ENCODE results near the gene DDA1. TPM values are rescaled to one million over a fixed set of nuclear protein-coding genes. Genes with fewer than 3 reads are reported as not detected.

DDA1 gene
- total and polyA plus RNA-seq, 2 of the 13 experiments (the other 11 are each of a cell fraction or from before 2014, with no cell fraction given), result 24.5 to 26.0 TPM

DNA sequence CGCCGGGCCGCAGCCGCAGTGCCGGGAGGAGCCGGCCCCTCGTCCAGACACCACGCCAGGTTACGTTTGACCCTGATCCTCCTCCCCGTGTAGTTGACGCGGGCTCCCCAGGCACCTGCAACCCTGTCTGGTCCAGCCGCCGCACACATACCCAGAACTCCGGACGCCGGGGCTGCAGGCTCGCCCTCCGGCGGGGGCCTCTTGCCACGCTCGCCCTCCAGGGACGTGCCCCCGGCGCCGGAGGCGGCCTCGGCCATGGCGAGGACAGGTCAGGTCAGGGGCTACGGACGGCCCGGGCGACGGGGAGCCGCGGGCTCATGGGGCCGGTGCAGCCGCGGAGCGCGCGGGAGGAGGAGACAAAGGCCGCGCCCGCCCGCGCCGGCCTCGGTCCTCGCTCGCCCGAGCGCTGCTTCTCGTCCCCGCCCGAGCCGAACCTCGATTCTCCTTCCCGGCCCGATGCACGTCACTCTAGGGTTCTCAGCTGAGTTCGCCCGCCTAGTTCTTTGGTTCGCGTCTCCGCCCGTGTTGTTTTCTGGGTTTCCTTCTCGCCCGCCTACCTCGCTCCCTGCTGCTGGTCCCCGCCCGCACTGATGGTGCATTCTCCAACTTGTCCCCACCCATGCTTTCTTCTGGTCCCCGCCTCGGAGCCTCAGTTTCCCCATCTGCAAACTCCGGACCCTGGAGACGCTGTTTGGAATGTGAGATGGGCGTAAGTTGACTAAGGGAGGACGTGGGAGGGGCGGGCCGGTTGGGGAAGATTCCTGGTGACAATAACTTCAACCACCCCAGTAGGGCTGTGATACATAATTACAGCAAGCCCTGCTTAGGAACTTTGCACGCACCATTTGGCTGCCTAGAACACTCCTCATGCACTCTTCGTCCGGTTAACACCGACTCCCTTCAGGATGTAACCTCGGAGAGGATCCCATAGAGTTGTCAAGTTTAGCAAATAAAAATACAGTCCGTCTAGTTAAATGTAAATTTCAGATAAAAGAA, 25.3 kb downstream of the DDA1 start, which contains the start of gene ANO8 (continued):
- TF ChIP-seq, protein P1, sequence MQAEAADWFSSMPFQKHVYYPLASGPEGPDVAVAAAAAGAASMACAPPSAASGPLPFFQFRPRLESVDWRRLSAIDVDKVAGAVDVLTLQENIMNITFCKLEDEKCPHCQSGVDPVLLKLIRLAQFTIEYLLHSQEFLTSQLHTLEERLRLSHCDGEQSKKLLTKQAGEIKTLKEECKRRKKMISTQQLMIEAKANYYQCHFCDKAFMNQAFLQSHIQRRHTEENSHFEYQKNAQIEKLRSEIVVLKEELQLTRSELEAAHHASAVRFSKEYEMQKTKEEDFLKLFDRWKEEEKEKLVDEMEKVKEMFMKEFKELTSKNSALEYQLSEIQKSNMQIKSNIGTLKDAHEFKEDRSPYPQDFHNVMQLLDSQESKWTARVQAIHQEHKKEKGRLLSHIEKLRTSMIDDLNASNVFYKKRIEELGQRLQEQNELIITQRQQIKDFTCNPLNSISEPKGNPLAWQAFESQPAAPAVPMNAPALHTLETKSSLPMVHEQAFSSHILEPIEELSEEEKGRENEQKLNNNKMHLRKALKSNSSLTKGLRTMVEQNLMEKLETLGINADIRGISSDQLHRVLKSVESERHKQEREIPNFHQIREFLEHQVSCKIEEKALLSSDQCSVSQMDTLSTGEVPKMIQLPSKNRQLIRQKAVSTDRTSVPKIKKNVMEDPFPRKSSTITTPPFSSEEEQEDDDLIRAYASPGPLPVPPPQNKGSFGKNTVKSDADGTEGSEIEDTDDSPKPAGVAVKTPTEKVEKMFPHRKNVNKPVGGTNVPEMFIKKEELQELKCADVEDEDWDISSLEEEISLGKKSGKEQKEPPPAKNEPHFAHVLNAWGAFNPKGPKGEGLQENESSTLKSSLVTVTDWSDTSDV (CRISPR knock-in tag; IDR thresholded peaks at IDR 0.05), result no peak
- TF ChIP-seq, protein P2, sequence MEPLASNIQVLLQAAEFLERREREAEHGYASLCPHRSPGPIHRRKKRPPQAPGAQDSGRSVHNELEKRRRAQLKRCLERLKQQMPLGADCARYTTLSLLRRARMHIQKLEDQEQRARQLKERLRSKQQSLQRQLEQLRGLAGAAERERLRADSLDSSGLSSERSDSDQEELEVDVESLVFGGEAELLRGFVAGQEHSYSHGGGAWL (CRISPR knock-in tag; IDR thresholded peaks at IDR 0.05), result peak; percentile 28; the same call in 1 of the 2 replicates
- TF ChIP-seq ZNF317 (CRISPR knock-in tag; IDR thresholded peaks at IDR 0.05) (0 out of 2 replicates have a peak, but pooled peaks have one; percentile 51), TAF15 (IDR thresholded peaks at IDR 0.05; ENCODE audit: low read depth, low read length, poor library complexity, severe bottlenecking) (peak; percentile 78), TBX2 (CRISPR knock-in tag; IDR thresholded peaks at IDR 0.05; ENCODE audit: borderline replicate concordance) (peak; percentile 67; the same call in 1 of the 2 replicates), ZNF263 (CRISPR knock-in tag; IDR thresholded peaks at IDR 0.05) (peak; percentile 48; the same call in 1 of the 2 replicates)
- TF ChIP-seq, protein P3, sequence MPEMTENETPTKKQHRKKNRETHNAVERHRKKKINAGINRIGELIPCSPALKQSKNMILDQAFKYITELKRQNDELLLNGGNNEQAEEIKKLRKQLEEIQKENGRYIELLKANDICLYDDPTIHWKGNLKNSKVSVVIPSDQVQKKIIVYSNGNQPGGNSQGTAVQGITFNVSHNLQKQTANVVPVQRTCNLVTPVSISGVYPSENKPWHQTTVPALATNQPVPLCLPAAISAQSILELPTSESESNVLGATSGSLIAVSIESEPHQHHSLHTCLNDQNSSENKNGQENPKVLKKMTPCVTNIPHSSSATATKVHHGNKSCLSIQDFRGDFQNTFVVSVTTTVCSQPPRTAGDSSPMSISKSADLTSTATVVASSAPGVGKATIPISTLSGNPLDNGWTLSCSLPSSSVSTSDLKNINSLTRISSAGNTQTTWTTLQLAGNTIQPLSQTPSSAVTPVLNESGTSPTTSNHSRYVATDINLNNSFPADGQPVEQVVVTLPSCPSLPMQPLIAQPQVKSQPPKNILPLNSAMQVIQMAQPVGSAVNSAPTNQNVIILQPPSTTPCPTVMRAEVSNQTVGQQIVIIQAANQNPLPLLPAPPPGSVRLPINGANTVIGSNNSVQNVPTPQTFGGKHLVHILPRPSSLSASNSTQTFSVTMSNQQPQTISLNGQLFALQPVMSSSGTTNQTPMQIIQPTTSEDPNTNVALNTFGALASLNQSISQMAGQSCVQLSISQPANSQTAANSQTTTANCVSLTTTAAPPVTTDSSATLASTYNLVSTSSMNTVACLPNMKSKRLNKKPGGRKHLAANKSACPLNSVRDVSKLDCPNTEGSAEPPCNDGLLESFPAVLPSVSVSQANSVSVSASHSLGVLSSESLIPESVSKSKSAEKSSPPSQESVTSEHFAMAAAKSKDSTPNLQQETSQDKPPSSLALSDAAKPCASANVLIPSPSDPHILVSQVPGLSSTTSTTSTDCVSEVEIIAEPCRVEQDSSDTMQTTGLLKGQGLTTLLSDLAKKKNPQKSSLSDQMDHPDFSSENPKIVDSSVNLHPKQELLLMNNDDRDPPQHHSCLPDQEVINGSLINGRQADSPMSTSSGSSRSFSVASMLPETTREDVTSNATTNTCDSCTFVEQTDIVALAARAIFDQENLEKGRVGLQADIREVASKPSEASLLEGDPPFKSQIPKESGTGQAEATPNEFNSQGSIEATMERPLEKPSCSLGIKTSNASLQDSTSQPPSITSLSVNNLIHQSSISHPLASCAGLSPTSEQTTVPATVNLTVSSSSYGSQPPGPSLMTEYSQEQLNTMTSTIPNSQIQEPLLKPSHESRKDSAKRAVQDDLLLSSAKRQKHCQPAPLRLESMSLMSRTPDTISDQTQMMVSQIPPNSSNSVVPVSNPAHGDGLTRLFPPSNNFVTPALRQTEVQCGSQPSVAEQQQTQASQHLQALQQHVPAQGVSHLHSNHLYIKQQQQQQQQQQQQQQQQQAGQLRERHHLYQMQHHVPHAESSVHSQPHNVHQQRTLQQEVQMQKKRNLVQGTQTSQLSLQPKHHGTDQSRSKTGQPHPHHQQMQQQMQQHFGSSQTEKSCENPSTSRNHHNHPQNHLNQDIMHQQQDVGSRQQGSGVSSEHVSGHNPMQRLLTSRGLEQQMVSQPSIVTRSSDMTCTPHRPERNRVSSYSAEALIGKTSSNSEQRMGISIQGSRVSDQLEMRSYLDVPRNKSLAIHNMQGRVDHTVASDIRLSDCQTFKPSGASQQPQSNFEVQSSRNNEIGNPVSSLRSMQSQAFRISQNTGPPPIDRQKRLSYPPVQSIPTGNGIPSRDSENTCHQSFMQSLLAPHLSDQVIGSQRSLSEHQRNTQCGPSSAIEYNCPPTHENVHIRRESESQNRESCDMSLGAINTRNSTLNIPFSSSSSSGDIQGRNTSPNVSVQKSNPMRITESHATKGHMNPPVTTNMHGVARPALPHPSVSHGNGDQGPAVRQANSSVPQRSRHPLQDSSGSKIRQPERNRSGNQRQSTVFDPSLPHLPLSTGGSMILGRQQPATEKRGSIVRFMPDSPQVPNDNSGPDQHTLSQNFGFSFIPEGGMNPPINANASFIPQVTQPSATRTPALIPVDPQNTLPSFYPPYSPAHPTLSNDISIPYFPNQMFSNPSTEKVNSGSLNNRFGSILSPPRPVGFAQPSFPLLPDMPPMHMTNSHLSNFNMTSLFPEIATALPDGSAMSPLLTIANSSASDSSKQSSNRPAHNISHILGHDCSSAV (CRISPR knock-in tag; IDR thresholded peaks at IDR 0.05; ENCODE audit: borderline replicate concordance), result no peak
- TF ChIP-seq, protein P4, sequence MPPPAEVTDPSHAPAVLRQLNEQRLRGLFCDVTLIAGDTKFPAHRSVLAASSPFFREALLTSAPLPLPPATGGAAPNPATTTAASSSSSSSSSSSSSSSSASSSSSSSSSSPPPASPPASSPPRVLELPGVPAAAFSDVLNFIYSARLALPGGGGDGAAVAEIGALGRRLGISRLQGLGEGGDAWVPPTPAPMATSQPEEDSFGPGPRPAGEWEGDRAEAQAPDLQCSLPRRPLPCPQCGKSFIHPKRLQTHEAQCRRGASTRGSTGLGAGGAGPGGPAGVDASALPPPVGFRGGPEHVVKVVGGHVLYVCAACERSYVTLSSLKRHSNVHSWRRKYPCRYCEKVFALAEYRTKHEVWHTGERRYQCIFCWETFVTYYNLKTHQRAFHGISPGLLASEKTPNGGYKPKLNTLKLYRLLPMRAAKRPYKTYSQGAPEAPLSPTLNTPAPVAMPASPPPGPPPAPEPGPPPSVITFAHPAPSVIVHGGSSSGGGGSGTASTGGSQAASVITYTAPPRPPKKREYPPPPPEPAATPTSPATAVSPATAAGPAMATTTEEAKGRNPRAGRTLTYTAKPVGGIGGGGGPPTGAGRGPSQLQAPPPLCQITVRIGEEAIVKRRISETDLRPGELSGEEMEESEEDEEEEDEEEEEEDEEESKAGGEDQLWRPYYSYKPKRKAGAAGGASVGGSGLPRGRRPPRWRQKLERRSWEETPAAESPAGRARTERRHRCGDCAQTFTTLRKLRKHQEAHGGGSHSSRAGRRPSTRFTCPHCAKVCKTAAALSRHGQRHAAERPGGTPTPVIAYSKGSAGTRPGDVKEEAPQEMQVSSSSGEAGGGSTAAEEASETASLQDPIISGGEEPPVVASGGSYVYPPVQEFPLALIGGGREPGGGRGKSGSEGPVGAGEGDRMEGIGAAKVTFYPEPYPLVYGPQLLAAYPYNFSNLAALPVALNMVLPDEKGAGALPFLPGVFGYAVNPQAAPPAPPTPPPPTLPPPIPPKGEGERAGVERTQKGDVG (CRISPR knock-in tag; IDR thresholded peaks at IDR 0.05; ENCODE audit: borderline replicate concordance), result no peak
- TF ChIP-seq, protein P5, sequence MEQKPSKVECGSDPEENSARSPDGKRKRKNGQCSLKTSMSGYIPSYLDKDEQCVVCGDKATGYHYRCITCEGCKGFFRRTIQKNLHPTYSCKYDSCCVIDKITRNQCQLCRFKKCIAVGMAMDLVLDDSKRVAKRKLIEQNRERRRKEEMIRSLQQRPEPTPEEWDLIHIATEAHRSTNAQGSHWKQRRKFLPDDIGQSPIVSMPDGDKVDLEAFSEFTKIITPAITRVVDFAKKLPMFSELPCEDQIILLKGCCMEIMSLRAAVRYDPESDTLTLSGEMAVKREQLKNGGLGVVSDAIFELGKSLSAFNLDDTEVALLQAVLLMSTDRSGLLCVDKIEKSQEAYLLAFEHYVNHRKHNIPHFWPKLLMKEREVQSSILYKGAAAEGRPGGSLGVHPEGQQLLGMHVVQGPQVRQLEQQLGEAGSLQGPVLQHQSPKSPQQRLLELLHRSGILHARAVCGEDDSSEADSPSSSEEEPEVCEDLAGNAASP (CRISPR knock-in tag; IDR thresholded peaks at IDR 0.05; ENCODE audit: borderline replicate concordance), result peak; percentile 66
